ENCODE measurements around the gene C19orf47. TPM values are rescaled to one million over a fixed set of nuclear protein-coding genes. Genes with fewer than 3 reads are reported as not detected.
"Not testable (repeated sequence)": the region's sequence is repeated elsewhere in the genome, so short reads cannot be mapped to it uniquely, and the experiment has no call there.

C19orf47 gene
- total RNA-seq, 1 donor = 9.1 TPM

DNA sequence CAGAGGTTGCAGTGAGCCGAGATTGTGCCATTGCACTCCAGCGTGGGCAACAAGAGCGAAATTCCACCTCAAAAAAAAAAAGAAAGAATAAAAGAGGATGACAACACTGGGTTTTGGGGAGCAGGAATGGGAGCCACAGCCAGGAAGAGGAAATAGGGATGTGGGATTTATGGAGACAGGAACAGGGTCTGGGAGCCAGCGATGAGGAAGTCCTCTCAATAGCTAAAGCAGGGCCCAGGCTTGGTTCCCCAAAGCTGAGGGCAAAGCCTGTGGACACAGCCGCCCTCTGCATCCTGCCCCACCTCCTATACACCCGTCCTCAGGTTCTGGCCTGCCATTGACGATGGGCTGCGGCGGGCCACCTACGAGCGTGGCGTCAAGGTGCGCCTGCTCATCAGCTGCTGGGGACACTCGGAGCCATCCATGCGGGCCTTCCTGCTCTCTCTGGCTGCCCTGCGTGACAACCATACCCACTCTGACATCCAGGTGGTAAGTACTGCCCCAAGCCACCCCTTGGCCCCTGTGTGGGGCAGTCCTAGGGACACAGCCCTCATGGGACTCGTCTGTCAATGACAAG, 28.2 kb upstream of the C19orf47 start:
- TF ChIP-seq, protein P1, sequence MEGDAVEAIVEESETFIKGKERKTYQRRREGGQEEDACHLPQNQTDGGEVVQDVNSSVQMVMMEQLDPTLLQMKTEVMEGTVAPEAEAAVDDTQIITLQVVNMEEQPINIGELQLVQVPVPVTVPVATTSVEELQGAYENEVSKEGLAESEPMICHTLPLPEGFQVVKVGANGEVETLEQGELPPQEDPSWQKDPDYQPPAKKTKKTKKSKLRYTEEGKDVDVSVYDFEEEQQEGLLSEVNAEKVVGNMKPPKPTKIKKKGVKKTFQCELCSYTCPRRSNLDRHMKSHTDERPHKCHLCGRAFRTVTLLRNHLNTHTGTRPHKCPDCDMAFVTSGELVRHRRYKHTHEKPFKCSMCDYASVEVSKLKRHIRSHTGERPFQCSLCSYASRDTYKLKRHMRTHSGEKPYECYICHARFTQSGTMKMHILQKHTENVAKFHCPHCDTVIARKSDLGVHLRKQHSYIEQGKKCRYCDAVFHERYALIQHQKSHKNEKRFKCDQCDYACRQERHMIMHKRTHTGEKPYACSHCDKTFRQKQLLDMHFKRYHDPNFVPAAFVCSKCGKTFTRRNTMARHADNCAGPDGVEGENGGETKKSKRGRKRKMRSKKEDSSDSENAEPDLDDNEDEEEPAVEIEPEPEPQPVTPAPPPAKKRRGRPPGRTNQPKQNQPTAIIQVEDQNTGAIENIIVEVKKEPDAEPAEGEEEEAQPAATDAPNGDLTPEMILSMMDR (IDR thresholded peaks at IDR 0.05; ENCODE audit: insufficient read depth, low read length) = no peak
- DNase-seq (ENCODE audit: low read depth) = no peak
- H3K4me3 ChIP-seq (ENCODE audit: low read depth, low read length) = no peak overlapping the region

DNA sequence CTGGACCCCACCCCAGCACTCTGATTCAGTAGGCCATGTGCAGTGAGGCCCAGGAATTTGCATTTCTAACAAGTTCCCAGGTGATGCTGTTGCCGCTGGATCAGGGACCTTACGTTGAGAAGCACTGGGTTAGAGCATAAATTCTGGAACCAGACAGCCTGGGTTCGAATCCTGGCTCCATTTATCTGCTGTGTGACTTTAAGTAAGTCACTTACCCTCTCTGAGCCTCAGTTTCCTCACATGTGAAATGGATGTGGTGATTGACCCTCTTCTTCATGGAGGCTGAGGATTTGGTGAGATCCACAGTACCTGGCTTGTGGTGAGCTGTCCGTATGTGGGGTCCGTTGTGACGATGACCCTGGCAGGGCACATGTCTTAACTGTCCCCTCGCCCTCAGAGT, 25.9 kb upstream of the C19orf47 start:
- DNase-seq (ENCODE audit: low read depth) = no peak
- no peak overlapping the region for H3K4me3 ChIP-seq (ENCODE audit: low read depth, low read length)
- TF ChIP-seq, protein P1 (IDR thresholded peaks at IDR 0.05; ENCODE audit: insufficient read depth, low read length) = no peak

DNA sequence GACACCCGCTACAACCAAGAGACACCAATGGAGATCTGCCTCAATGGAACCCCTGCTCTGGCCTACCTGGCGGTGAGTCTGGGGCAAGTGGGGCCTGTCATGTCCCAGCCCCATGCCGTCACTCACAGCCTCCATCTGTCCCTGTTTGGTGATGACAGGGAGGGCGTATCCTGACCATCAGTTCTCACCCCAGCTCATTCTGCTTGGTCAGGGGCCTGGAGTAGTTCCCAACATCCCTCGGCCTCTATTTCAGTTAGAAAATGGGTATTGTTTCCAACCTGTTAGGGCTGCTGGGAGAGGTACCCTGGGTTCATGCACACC, 23.6 kb upstream of the C19orf47 start:
- no peak for DNase-seq (ENCODE audit: low read depth)
- TF ChIP-seq, protein P1 (IDR thresholded peaks at IDR 0.05; ENCODE audit: insufficient read depth, low read length) = no peak
- no peak overlapping the region for H3K4me3 ChIP-seq (ENCODE audit: low read depth, low read length)

DNA sequence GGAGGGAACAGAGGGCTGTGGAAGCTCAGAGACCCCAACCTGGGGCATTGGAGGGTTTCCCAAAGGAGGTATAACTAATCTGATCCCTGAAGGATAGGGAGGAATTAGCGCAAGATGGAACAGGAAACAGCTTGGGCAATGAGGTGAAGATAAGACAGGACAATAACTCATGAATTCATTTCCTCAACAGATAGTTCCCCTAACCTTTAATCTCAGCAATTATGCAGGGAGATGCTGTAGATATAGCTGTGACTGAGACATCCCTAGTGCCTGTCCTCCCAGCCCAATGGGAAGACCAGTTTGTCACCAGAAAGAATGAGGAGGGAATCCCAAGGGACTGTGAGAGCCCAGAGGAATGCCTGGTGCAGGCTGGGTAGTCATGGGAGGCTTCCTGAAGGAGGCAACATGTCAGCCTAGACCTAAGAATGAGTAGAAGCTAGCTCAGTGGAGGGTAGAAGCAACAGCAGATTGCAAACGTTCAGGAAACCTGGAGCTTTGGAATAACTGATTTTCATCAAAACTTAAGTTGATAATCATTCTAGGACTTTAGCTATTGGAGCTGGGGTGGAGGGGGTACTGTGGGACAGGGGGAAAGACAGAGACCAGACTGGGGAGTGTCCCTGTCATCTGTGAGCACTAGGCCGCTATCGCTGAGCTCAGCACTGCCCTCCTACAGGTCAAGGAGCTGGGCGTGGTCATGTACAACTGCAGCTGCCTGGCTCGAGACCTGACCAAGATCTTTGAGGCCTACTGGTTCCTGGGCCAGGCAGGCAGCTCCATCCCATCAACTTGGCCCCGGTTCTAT, 23.0 kb upstream of the C19orf47 start:
- no peak for DNase-seq (ENCODE audit: low read depth)
- no peak overlapping the region for H3K4me3 ChIP-seq (ENCODE audit: low read depth, low read length)
- TF ChIP-seq, protein P1 (IDR thresholded peaks at IDR 0.05; ENCODE audit: insufficient read depth, low read length) = no peak

DNA sequence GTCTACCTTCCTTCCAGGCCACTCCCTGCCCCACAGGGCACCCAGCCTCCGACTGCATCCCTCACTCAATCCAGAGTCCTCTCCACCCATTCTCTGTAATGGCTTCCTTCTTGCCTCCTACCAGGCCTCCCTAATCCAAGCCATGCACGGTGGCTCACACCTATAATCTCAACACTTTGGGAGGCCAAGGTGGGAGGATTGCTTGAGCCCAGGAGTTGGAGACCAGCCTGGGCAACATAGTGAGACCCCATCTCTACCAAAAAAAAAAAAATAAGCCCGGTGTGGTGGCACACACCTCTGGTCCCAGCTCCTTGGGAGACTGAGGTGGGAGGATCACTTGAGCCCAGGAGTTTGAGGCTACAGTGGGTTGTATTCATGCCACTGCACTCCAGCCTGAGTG, 22.1 kb upstream of the C19orf47 start:
- H3K4me3 ChIP-seq (ENCODE audit: low read depth, low read length); DNase-seq (ENCODE audit: low read depth): not testable (repeated sequence)

DNA sequence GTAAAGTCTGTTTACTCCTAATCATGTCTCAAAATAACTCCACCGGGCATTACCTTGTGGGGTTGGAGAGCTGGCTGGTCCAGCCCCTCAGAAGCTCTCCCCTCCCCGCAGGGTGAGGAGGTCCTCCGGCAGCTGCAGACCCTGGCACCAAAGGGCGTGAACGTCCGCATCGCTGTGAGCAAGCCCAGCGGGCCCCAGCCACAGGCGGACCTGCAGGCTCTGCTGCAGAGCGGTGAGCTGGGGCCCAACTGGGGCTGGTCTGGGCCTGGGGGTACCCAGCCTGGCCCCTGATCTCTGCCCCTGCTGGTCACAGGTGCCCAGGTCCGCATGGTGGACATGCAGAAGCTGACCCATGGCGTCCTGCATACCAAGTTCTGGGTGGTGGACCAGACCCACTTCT, 21.6 kb upstream of the C19orf47 start:
- TF ChIP-seq, protein P1 (IDR thresholded peaks at IDR 0.05; ENCODE audit: insufficient read depth, low read length) = no peak
- H3K4me3 ChIP-seq (ENCODE audit: low read depth, low read length) = no peak overlapping the region
- DNase-seq (ENCODE audit: low read depth) = no peak

DNA sequence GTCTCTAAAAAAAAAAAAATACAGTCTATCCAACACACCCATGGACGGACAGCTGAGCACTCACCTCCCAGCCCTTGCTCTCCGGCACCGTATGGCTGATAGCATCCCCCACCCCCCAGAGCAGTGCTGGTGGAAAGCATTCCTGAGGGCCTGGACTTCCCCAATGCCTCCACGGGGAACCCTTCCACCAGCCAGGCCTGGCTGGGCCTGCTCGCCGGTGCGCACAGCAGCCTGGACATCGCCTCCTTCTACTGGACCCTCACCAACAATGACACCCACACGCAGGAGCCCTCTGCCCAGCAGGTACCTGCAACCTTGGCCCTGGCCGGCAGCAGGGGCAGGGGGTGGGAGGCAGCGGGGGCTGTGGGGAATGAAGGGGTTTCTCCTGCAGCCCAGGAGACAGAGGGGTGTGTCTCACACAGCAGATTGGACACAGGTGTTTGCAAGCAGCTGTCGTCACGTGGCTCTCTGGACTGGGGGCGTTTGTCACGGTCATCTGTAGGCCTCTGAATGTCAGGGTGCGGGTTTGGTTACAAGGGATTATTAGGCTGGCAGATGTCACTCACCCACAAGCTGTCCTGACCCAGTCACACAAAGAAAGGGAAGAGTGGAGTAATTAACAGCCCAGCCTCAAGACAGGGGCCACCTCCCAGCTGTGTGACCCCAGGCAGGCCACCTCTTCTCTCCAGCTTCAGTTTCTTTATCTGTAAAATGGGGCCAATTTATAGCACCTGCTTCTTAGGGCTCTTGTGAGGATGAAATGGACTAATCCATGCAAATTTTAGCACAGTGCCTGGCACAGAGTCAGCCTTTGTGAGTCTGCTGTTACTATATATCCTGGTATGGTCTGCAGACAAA, 19.6 kb upstream of the C19orf47 start:
- TF ChIP-seq, protein P1 (IDR thresholded peaks at IDR 0.05; ENCODE audit: insufficient read depth, low read length) = no peak
- H3K4me3 ChIP-seq (ENCODE audit: low read depth, low read length) = no peak overlapping the region
- DNase-seq (ENCODE audit: low read depth) = no peak

Data from fibroblast of the aortic adventitia (primary cell).